C4-2B (cell line): Measurements from ENCODE around the gene IFT25.

Experiments
- ZFX ChIP-seq: fragments of 450-650 bp; IDR thresholded peaks from 2 replicates; pipeline ENCODE4 v1.6.1; 2017
- TF ChIP-seq, protein P1 (sequence below): fragments of 450-650 bp; conservative IDR thresholded peaks from 2 replicates; pipeline ENCODE4 v1.5.1; 2017; ENCODE audit warnings: mild to moderate bottlenecking

DNA sequence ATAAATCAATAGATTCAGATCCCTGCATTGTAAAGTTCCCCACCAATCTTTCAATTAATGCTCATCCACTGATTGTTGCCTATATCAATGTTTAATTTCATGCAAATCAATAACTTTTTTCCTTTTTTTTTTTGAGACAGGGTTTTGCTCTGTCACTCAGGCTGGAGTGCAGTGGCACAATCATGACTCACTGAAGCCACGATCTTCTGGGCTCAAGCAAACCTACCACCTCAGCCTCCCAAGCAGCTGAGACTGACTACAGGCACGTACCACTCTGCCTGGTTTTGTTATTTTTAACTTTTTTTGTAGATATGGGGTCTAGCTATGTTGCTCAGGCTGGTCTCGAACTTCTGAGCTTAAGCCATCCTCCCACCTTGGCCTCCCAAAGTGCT is 25.8 kb downstream of the IFT25 start:
- TF ChIP-seq, protein P1, sequence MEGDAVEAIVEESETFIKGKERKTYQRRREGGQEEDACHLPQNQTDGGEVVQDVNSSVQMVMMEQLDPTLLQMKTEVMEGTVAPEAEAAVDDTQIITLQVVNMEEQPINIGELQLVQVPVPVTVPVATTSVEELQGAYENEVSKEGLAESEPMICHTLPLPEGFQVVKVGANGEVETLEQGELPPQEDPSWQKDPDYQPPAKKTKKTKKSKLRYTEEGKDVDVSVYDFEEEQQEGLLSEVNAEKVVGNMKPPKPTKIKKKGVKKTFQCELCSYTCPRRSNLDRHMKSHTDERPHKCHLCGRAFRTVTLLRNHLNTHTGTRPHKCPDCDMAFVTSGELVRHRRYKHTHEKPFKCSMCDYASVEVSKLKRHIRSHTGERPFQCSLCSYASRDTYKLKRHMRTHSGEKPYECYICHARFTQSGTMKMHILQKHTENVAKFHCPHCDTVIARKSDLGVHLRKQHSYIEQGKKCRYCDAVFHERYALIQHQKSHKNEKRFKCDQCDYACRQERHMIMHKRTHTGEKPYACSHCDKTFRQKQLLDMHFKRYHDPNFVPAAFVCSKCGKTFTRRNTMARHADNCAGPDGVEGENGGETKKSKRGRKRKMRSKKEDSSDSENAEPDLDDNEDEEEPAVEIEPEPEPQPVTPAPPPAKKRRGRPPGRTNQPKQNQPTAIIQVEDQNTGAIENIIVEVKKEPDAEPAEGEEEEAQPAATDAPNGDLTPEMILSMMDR: no peak
- TF ChIP-seq ZFX: no peak
